NCI-H69 (cell line): ENCODE measurements around the gene GCGR.

Experiments
- DNase-seq: peaks from one replicate; lab custom pipeline; 2025; lab: John Stamatoyannopoulos, UW

The GCGR gene

DNA sequence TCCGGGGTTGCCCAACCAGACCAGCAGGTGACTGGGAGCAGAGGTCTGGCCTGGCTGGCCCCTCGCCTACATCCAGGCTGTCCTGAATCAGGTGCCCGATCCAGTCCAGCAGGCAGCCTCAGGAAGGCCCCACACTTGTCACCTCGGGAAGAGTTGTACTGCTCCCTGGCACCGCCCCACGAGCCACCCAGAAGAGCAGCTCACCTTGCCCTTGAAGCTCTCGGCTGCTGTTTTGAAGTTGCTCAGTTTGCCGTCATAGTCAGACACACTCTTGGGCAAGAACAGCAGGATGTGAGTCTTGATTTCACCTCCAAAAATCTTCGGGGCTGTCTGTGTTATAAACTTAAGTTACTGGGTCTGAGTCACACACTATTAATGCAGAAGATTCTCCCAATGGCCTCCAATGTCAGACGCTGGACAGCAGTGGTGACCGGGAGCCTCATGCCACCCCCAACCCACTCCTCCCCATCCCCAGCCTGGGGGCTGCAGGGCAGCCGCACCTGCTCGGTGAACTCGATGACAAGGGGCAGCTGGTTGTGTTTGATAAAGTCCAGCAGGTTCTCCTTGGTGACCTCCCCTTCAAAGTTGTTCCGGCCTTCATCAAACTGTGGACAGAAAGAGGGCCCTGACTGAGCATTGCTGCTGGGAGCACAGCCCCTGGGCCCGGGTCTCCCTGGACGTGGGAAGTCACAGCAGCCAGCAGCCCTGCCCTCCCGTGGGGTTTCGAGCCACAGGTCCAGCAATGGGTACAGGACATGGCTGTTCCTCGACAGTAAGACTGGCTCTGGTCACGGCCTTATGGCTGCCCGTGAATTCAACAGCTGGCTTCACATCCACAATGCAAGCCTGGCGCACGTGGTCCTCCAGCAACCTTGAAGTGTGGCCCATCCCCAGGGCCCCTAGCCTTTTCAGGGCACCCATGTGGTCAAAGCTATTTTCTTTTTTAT is 43.1 kb downstream of the GCGR start:
- DNase-seq, result no peak

DNA sequence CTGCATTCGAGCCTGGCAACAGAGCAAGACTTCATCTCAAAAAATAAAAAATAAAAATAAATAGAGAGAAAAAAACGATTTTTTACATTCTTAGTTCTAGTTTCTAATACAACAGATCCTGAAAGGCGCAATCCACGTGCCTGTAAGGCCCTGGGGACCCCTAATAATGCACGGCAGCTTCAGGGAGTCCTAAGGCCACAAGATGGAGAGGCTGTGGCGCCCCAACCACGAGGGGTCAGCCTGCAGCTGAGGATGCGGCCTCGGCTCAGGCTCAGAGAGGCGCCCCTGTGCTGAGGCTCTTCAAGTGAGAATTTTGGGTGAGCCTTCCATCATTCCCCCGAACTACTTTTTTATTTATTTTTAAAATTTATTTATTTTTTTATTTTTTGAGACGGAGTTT is 45.5 kb downstream of the GCGR start:
- no peak for DNase-seq

DNA sequence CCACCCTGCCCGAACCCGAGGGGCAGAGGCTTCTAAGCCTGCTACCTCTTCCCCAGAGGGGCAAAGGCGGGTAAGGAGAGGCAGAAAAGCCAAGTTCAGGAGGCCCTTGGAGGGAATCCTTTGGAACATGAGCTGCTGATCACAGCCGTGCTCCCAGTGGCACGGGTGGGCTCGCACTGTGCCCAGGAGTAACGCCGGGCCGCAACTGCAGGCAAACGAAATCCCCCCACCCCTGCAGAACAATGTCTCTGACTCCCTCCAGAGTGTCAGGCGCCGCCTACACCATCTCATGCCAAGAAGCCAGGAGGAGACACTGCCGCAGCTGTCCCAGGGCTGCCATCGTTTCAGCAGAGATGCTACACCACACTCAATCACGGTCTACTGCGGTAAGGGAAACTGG is 47.5 kb downstream of the GCGR start:
- DNase-seq, result no peak

DNA sequence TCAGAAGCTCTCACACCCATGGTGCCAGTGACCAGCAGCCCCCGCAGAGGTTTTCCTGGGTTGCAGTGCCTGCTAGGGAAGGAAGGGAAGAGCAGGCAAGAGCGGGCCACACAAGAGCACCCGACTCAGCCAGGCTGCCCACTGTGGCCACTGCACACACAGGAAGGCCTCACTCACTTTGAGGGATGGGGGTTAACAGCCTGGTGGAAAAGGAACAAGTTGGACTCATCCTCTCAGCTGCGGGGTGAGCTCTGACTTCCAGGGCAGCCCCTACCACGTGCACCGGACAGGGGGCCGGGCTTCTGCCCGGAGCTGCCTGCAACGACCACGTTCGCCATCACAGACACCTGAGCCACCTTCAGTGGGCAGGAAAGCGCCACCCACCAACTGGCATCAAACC is 48.3 kb downstream of the GCGR start:
- DNase-seq, result no peak

DNA sequence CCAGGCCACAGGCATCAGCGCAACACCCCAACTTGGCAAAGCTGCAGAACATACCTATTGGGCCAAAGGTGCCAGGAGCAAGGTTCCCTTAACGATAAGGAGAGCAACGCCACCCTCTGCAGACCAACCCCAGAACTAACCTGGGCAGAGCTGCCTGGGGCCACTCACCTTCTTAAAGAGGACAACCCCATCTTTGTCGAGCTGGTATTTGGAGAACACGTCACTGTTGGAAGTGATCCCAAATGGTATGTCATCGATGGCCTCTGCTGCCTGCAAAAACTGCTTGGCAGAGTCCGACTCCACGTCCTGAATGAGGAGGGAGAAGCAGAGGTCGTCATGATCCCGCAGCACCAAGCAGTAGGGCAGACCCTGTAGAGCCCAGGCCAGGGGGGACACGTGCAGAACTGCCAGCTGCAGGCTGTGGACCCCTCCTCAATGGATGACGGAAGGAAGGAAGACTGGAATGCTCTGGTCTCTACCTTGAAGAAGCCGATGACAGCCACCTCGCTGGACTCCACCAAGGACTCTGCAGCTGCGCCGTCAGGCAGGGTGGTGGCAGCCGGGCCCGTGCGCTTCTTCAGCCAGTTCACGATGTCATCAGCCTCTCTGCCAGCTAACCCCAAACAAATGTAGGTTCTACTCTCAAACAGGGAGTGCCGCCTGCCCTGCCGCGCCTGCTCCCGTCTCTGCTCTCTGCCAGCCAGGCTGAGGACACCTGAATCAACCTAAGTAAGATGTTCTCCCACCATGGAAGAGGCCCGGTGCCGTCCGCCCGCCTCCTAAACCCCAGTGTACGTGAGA is 51.2 kb downstream of the GCGR start:
- DNase-seq, result no peak

DNA sequence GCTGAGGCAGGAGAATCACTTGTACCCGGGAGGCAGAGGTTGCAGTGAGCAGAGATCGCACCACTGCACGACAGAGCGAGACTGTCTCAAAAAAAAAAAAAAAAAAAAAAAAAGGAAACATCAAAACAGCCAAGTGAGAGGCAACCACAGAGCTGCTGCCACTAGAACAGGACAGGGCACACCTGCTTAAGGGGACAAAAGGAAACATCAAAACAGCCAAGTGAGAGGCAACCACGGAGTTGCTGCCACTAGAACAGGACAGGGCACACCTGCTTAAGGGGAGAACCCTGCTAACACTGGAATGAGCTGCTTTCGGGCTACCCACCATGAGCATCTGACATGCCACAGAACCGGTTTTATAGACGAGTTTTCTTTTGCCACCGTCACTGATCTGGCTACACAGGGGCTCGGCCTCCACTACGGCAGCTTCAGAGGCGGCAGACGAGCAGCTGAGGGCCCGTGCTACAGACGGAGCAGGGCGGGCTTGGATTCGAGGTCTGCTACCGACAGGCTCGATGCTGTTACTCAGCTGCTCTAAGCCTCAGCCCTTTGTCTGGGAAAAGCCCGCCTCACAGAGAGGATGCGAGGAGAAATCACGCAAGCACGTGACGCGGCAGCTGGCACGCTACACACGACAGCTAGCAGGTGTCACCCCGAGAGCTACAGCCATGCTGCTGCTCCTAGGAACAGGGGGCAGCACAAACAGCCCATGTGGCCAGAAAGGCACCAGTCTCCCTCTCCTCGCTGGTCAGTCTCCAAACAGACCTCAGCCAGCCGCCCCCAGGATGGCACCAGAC is 54.4 kb downstream of the GCGR start:
- DNase-seq, result no peak

DNA sequence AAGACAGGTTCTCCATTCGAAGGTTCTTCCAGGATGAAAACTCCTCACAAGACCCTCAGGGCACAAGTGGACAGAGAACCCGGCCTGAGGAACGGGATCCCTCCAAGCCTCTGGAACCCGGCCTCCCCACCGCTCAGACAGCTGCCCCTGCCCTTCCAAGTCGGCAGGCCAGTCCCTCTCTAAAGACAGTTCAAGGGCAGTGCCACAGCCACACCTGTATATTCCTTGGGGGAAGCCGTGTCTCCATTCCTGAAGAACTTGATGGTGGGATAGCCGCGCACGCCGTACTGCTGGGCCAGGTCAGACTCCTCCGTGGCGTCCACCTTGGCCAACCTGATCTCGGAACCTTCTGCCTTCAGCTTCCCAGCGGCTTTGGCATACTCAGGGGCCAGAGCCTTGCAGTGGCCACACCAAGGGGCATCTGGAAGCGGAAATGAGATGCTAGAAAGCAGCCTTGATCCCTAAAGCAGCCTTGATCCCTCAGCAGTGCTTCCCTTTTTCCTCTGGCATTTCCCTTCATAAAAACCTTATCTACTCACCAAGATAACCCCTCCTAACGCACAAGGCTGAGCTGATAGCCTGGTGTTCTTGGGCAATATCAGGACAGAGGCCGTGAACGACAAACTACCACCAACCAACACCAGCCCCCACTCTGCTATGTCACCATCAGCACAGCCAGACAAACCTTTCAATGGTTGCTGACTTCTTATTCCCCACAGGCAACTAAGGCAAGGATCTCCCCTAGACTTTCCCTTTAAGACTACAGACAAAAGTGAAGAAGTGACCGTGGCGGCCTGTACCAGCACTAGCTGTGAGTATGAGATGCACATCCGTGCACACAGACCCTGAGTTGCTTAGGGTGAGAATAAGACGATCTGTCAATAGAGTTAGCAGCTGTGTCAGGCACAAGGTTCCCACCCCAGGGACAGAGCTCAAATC is 55.3 kb downstream of the GCGR start:
- peak; percentile 56 for DNase-seq

DNA sequence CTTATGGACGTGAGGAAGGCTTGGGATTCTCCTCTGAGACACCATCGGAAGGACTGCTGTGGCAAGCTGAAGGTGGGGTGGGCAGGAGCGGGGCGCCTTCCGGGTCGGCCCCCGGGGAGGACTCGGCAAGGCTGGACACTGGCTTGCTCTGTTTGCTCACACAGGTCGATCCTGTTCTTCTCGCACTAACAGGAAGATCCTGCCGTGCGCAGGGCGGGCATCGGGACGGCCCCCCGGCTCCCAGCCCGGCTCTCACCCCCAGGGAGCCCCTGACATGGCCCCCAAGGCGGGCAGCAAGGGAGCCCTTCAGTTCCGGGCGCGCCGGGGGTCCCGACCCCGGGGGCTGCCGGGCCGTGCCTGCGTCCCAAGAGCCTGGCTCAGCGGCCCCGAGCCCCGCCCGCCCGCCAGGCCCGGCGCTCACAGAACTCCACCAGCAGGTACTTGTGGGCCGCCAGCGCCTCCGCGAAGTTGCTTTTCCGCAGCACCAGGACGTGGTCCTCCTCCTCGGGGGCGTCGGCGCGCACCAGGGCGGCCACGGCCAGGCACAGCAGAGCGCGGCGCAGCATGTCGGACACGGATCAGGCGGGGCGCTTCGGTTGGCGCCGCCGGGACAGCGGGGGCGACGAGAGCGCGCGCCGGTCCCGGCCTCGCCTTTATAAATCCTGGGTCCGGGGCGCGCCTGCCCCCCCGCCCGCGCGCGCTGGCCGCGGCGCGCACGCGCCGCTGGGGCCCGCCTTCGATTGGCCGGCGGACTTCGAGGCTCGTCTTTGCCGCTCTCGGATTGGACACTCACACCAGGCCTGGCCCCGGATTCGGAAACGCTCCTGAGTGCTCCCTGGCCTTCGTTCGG is 56.2 kb downstream of the GCGR start, which contains the start of gene P4HB:
Gene P4HB (minus strand): TSS at position 630 of the 850 bp plus-strand sequence. CDS start 64 bp downstream, at position 566.
- DNase-seq, result peak; percentile 63

DNA sequence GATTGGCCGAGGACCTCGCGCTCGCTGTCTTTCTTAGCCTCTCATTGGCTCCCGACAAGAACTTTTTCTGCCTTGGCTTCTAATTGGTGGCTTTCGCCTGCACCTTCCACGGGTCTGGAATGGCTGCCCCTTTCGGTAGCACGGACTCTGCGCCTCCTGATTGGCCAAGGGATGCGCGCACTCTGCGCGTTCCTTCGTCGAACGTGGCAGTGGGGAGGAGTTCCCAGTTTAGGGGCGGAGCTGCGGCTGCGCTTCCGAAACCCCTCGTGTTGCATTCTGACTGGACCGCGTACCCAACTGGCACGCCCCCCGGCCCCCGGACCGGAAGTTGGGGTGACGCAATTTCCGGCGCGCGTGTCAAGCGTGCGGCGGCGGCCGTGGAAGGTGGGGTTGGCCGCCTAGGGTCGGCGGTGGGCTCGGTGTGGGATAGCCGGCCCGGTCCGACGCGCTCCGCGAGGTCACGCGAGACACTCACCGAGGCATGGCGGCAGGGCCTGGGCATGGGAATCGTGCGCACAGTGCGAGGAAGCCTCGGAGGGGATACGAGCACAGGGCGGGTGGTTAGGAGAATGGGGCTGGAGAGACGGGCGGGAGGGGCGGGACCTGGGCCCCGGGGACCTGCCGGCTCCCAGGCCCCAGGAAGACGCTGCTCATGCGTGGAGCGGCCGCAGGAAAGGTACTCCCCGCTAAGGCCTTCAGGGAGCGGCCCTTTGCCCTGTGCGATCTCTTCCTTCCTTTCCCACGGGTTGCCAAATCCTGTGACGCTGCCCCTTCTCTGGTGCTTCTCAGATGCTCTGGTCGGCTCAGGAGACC is 57.0 kb downstream of the GCGR start:
- peak; percentile 100 for DNase-seq

DNA sequence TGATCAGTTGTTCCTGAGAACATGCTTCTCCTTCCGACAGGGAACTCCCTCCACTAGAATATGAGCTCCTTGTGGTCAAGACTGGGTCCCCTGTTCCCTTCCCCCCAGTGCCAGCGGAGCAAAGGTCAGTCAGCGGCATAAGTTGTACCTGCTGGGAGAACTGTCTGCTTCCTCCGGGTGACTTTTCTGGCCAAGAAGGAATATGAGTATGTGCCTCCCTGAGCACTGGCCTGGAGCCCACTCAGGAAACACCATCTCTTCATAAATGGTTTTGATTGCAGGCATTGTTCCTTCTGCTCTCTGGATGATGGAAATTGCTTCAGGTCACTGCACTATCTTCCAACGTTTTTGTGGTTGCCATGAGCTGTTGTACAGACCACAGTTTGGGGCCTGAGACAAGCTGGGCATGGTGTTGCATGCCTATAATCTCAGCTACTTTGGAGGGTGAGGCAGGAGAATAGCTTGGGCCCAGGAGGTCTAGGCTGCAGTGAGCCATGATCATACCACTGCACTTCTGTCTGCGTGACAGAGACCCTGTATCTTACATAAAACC is 59.2 kb downstream of the GCGR start:
- DNase-seq, result no peak
